Esophagus muscularis mucosa (tissue), 4 donors: ENCODE data around the gene OTP. TPM values are rescaled to one million over a fixed set of nuclear protein-coding genes. Genes with fewer than 3 reads are reported as not detected.

Experiments
- DNase-seq: peaks from one replicate; pipeline ENCODE4 v3.0.0-alpha.2; 2017; ENCODE audit errors: extremely low spot score
- H3K27ac ChIP-seq, 4 donors: fragments of 200-600 bp; sonication (generic); replicated peaks in 1 of 4; 1 replicate in 3 of 4; 2 replicates in 1 of 4; pipeline ENCODE4 v1.5.1; 2016 to 2019; ENCODE audit warnings: mild to moderate bottlenecking in 1 of 4
- H3K27me3 ChIP-seq, 4 donors: fragments of 200-600 bp; sonication (generic); one replicate each; pipeline versions ENCODE4 v1.5.1 to v1.6.0; 2016 to 2019
- H3K36me3 ChIP-seq, 4 donors: fragments of 200-600 bp; sonication (generic); one replicate each; pipeline ENCODE4 v1.5.1; 2016 to 2019
- H3K4me1 ChIP-seq, 4 donors: fragments of 200-600 bp; sonication (generic); one replicate each; pipeline ENCODE4 v1.5.1; 2016 to 2019
- H3K4me3 ChIP-seq, 4 donors: fragments of 200-600 bp; sonication (generic); 1 replicate in 2 of 4; 2 replicates in 2 of 4; pipeline ENCODE4 v1.5.1; 2016 to 2019; ENCODE audit warnings: mild to moderate bottlenecking in 4 of 4, moderate library complexity in 1 of 4
- H3K9me3 ChIP-seq, 4 donors: fragments of 200-600 bp; sonication (generic); 1 replicate in 3 of 4; 2 replicates in 1 of 4; pipeline ENCODE4 v1.5.1; 2016 to 2019
- CTCF ChIP-seq, 3 experiments: fragments of 200-600 bp in 2 of 3; fragments of 450-650 bp in 1 of 3; sonication (generic) in 2 of 3; IDR thresholded peaks; one replicate each; pipeline ENCODE4 v1.5.1; 2017 to 2019; ENCODE audit warnings: antibody characterized with exemption in 3 of 3, mild to moderate bottlenecking in 2 of 3, moderate library complexity in 1 of 3
- EP300 ChIP-seq: sonication (generic); formaldehyde crosslinking; IDR thresholded peaks from one replicate; pipeline ENCODE4 v1.6.1; 2017; ENCODE audit warnings: antibody characterized with exemption
- POLR2A ChIP-seq: fragments of 450-650 bp; IDR thresholded peaks from one replicate; pipeline ENCODE4 v1.6.1; 2017; ENCODE audit warnings: antibody characterized with exemption, moderate library complexity, mild to moderate bottlenecking, low read depth
- POLR2AphosphoS5 ChIP-seq, 2 donors: sonication (generic); formaldehyde crosslinking; IDR thresholded peaks; one replicate each; pipeline ENCODE4 v1.6.1; 2017; ENCODE audit warnings: antibody characterized with exemption in 2 of 2
- WGBS: methylation state at CpG from one replicate; pipeline ENCODE4 v1.1.5; 2018; 5-methylcytosine and 5-hydroxymethylcytosine counted together
- intact Hi-C: fragments of 100-400 bp; cut with DNase I; formaldehyde crosslinking; loops from one replicate; pipeline ENCODE4 v1.15.1; 2023
- total RNA-seq, 4 donors: library from RNA; depleted of rRNA; stranded (reverse); fragments of >200 nt; gene quantifications; one replicate each; pipeline versions ENCODE4 v1.1.0 to v1.2.1, GENCODE V29; 2016

OTP gene
- total RNA-seq, 4 donors from 2014 or later, result not detected

- WGBS, result 2% methylated on average over 44 of the region's 52 CpGs
- H3K27me3 ChIP-seq, result peaks cover 14 to 94% (median 72%) of the 10 kb centered on the region in 4 donors
- TF ChIP-seq POLR2A, result no peak
- TF ChIP-seq POLR2AphosphoS5 (IDR thresholded peaks at IDR 0.05), result no peak
- TF ChIP-seq EP300, result no peak
- no peak for TF ChIP-seq CTCF (IDR thresholded peaks at IDR 0.05)
- H3K36me3 ChIP-seq, result no peaks in the 10 kb centered on the region
- intact Hi-C loops, result no loop called here
- peak overlapping the region; percentile 48 to 57 (median 51) for H3K4me3 ChIP-seq
- H3K27ac ChIP-seq, result no peak overlapping the region
- no peaks in the 10 kb centered on the region for H3K9me3 ChIP-seq
- peaks cover 31 to 36% (median 32%) of the 10 kb centered on the region in 4 donors for H3K4me1 ChIP-seq
- DNase-seq, result peak; percentile 72
Measured at GRCh38 chr5:77629509-77630113, 8.9 kb downstream of the OTP start.

- 13% methylated on average over 13 of the region's 13 CpGs for WGBS
- H3K4me1 ChIP-seq, result peaks cover 31 to 36% (median 32%) of the 10 kb centered on the region in 4 donors
- H3K4me3 ChIP-seq, result peak overlapping the region in 2 of 4 donors; percentile 48 to 57
- DNase-seq, result peak; percentile 85
- no peaks in the 10 kb centered on the region for H3K36me3 ChIP-seq
- H3K27me3 ChIP-seq, result peaks cover 14 to 90% (median 68%) of the 10 kb centered on the region in 4 donors
- no peak for TF ChIP-seq EP300
- TF ChIP-seq POLR2AphosphoS5 (IDR thresholded peaks at IDR 0.05), result no peak
- TF ChIP-seq CTCF (IDR thresholded peaks at IDR 0.05), result no peak
- TF ChIP-seq POLR2A, result no peak
- intact Hi-C loops, result no loop called here
- H3K9me3 ChIP-seq, result no peaks in the 10 kb centered on the region
- H3K27ac ChIP-seq, result no peak overlapping the region
Measured at GRCh38 chr5:77628840-77629508, 9.5 kb downstream of the OTP start.

- 16% methylated on average over 30 of the region's 69 CpGs for WGBS
- intact Hi-C loops, result no loop called here
- H3K36me3 ChIP-seq, result no peaks in the 10 kb centered on the region
- no peak overlapping the region for H3K4me3 ChIP-seq
- H3K4me1 ChIP-seq, result peaks cover 31 to 36% (median 32%) of the 10 kb centered on the region in 4 donors
- H3K27ac ChIP-seq, result no peak overlapping the region
- peak; percentile 79 for DNase-seq
- no peak for TF ChIP-seq CTCF (IDR thresholded peaks at IDR 0.05)
- no peak for TF ChIP-seq EP300
- no peaks in the 10 kb centered on the region for H3K9me3 ChIP-seq
- H3K27me3 ChIP-seq, result peaks cover 14 to 88% (median 59%) of the 10 kb centered on the region in 4 donors
Measured at GRCh38 chr5:77627869-77628674, 10.4 kb downstream of the OTP start.

- WGBS, result 75% methylated on average over 2 of the region's 2 CpGs
- Histone ChIP-seq H3K4me1 (peaks cover 3 to 6% (median 4%) of the 10 kb centered on the region in 4 donors), H3K36me3 (no peaks in the 10 kb centered on the region), H3K9me3 (no peaks in the 10 kb centered on the region), H3K27me3 (peaks cover 4 to 77% (median 18%) of the 10 kb centered on the region in 4 donors), H3K4me3 (no peak overlapping the region), H3K27ac (no peak overlapping the region)
- no peak for DNase-seq
- TF ChIP-seq EP300 (no peak), POLR2AphosphoS5 (IDR thresholded peaks at IDR 0.05) (no peak), CTCF (IDR thresholded peaks at IDR 0.05) (no peak), POLR2A (no peak)
- intact Hi-C loops, result no loop called here
Measured at GRCh38 chr5:77623203-77623740, 15.2 kb downstream of the OTP start.
